Dendritic cell treated with granulocyte-macrophage colony-stimulating factor and Interleukin-4, amounts not matched to agents 40 ng/mL and 50 ng/mL, for 4 days (primary cell): ENCODE results near the gene UBE2I.

Source experiments
- H3K27ac Mint-ChIP-seq: one replicate; pipeline ENCODE4 v1.8.0; 2022; ENCODE audit warnings: mild to moderate bottlenecking, mixed read lengths
- H3K27me3 Mint-ChIP-seq: one replicate; pipeline ENCODE4 v1.8.0; 2022; ENCODE audit warnings: mild to moderate bottlenecking, mixed read lengths
- H3K36me3 Mint-ChIP-seq: one replicate; pipeline ENCODE4 v1.8.0; 2022; ENCODE audit warnings: low read depth, mixed read lengths
- H3K4me1 Mint-ChIP-seq: one replicate; pipeline ENCODE4 v1.8.0; 2022; ENCODE audit warnings: low read depth, mixed read lengths
- H3K4me3 Mint-ChIP-seq: one replicate; pipeline ENCODE4 v1.8.0; 2022; ENCODE audit warnings: mild to moderate bottlenecking, moderate library complexity, mixed read lengths
- H3K9me3 Mint-ChIP-seq: one replicate; pipeline ENCODE4 v1.8.0; 2022; ENCODE audit warnings: mixed read lengths
- intact Hi-C: fragments of 100-400 bp; cut with micrococcal nuclease; formaldehyde crosslinking; loops from one replicate; pipeline ENCODE4 v1.15.0; 2022

UBE2I gene

GRCh38 chr16:1338119-1338730 lies 28.8 kb downstream of the UBE2I start:
- no peak overlapping the region for H3K4me3 Mint-ChIP-seq
- H3K27ac Mint-ChIP-seq = no peak overlapping the region
- no peaks in the 10 kb centered on the region for H3K36me3 Mint-ChIP-seq
- intact Hi-C loops = no loop called here
- H3K9me3 Mint-ChIP-seq = no peaks in the 10 kb centered on the region
- H3K4me1 Mint-ChIP-seq = peaks cover 18% of the 10 kb centered on the region
- H3K27me3 Mint-ChIP-seq = peaks cover 61% of the 10 kb centered on the region

GRCh38 chr16:1338855-1339675 lies 29.6 kb downstream of the UBE2I start:
- no peaks in the 10 kb centered on the region for H3K9me3 Mint-ChIP-seq
- H3K4me3 Mint-ChIP-seq = no peak overlapping the region
- H3K27me3 Mint-ChIP-seq = peaks cover 63% of the 10 kb centered on the region
- H3K27ac Mint-ChIP-seq = no peak overlapping the region
- intact Hi-C loops = no loop called here
- no peaks in the 10 kb centered on the region for H3K36me3 Mint-ChIP-seq
- peaks cover 26% of the 10 kb centered on the region for H3K4me1 Mint-ChIP-seq

GRCh38 chr16:1340730-1341494 lies 31.5 kb downstream of the UBE2I start:
- Mint-ChIP-seq H3K36me3 (no peaks in the 10 kb centered on the region), H3K27ac (no peak overlapping the region), H3K27me3 (peaks cover 44% of the 10 kb centered on the region), H3K4me3 (no peak overlapping the region), H3K4me1 (peaks cover 24% of the 10 kb centered on the region), H3K9me3 (no peaks in the 10 kb centered on the region)
- intact Hi-C loops = no loop called here

- no peaks in the 10 kb centered on the region for H3K9me3 Mint-ChIP-seq
- no peaks in the 10 kb centered on the region for H3K36me3 Mint-ChIP-seq
These were observed 32.3 kb downstream of the UBE2I start for GRCh38 chr16:1341495-1342420.

GRCh38 chr16:1342526-1343427 lies 33.3 kb downstream of the UBE2I start:
- Mint-ChIP-seq H3K4me1 (peaks cover 24% of the 10 kb centered on the region), H3K36me3 (peaks cover 8% of the 10 kb centered on the region), H3K4me3 (peak overlapping the region; percentile 64), H3K27ac (peak overlapping the region; percentile 71), H3K27me3 (peaks cover 26% of the 10 kb centered on the region), H3K9me3 (no peaks in the 10 kb centered on the region)
- intact Hi-C loops = no loop called here

More at GRCh38 chr16:1341495-1342420, 32.3 kb downstream of the UBE2I start:
- Mint-ChIP-seq H3K27ac (no peak overlapping the region), H3K4me1 (peaks cover 24% of the 10 kb centered on the region), H3K4me3 (no peak overlapping the region), H3K27me3 (peaks cover 36% of the 10 kb centered on the region)
- intact Hi-C loops = no loop called here

GRCh38 chr16:1343428-1344242 lies 34.2 kb downstream of the UBE2I start:
- intact Hi-C loops = no loop called here
- H3K27me3 Mint-ChIP-seq = peaks cover 25% of the 10 kb centered on the region
- peak overlapping the region; percentile 64 for H3K4me3 Mint-ChIP-seq
- peak overlapping the region; percentile 71 for H3K27ac Mint-ChIP-seq
- no peaks in the 10 kb centered on the region for H3K9me3 Mint-ChIP-seq
- H3K4me1 Mint-ChIP-seq = peaks cover 24% of the 10 kb centered on the region
- peaks cover 16% of the 10 kb centered on the region for H3K36me3 Mint-ChIP-seq

GRCh38 chr16:1344499-1344898 lies 35.1 kb downstream of the UBE2I start:
- Mint-ChIP-seq H3K27ac (no peak overlapping the region), H3K27me3 (peaks cover 25% of the 10 kb centered on the region)

GRCh38 chr16:1345087-1345486 lies 35.7 kb downstream of the UBE2I start:
- H3K27ac Mint-ChIP-seq = no peak overlapping the region
- intact Hi-C loops = no loop called here
- H3K4me3 Mint-ChIP-seq = no peak overlapping the region
- no peaks in the 10 kb centered on the region for H3K9me3 Mint-ChIP-seq
- H3K4me1 Mint-ChIP-seq = peaks cover 28% of the 10 kb centered on the region
- H3K36me3 Mint-ChIP-seq = peaks cover 31% of the 10 kb centered on the region
- peaks cover 25% of the 10 kb centered on the region for H3K27me3 Mint-ChIP-seq

More at GRCh38 chr16:1344499-1344898, 35.1 kb downstream of the UBE2I start:
- H3K4me1 Mint-ChIP-seq = peaks cover 24% of the 10 kb centered on the region
- no peaks in the 10 kb centered on the region for H3K9me3 Mint-ChIP-seq
- no peak overlapping the region for H3K4me3 Mint-ChIP-seq
- peaks cover 25% of the 10 kb centered on the region for H3K36me3 Mint-ChIP-seq
- intact Hi-C loops = no loop called here

GRCh38 chr16:1345651-1346421 lies 36.4 kb downstream of the UBE2I start:
- intact Hi-C loops = no loop called here
- peaks cover 22% of the 10 kb centered on the region for H3K27me3 Mint-ChIP-seq
- no peak overlapping the region for H3K27ac Mint-ChIP-seq
- H3K4me1 Mint-ChIP-seq = peaks cover 35% of the 10 kb centered on the region
- no peaks in the 10 kb centered on the region for H3K9me3 Mint-ChIP-seq
- peaks cover 36% of the 10 kb centered on the region for H3K36me3 Mint-ChIP-seq
- no peak overlapping the region for H3K4me3 Mint-ChIP-seq

GRCh38 chr16:1346422-1347285 lies 37.2 kb downstream of the UBE2I start:
- Mint-ChIP-seq H3K4me3 (no peak overlapping the region), H3K9me3 (no peaks in the 10 kb centered on the region), H3K4me1 (peaks cover 36% of the 10 kb centered on the region), H3K27me3 (peaks cover 16% of the 10 kb centered on the region), H3K27ac (no peak overlapping the region), H3K36me3 (peaks cover 36% of the 10 kb centered on the region)
- intact Hi-C loops = no loop called here
